CD14-positive monocyte (primary cell): Measurements from ENCODE around the gene FAM193A. TPM values are rescaled to one million over a fixed set of nuclear protein-coding genes. Genes with fewer than 3 reads are reported as not detected.

Experiments
- DNase-seq, 3 donors: peaks; one replicate each; pipeline ENCODE4 v3.0.0-alpha.2; 2011 to 2022
- H2AFZ ChIP-seq: 2 replicates; pipeline ENCODE4 v1.6.0; 2012; ENCODE audit warnings: mild to moderate bottlenecking, low read depth, low read length, inconsistent platforms; ENCODE audit not compliant: insufficient read depth, poor library complexity, severe bottlenecking
- H3K27ac ChIP-seq, 2 donors: 1 replicate in 1 of 2; 2 replicates in 1 of 2; pipeline ENCODE4 v1.5.1; 2012 to 2013; ENCODE audit warnings: low read length in 2 of 2, control low read depth in 1 of 2, inconsistent platforms in 1 of 2, low read depth in 1 of 2, mild to moderate bottlenecking in 1 of 2
- H3K27me3 ChIP-seq, 2 donors: one replicate each; pipeline versions ENCODE4 v1.6.0 to v1.6.1; 2011 to 2013; ENCODE audit warnings: low read length in 2 of 2; ENCODE audit not compliant: control insufficient read depth in 2 of 2, insufficient read depth in 2 of 2
- H3K36me3 ChIP-seq, 2 donors: replicated peaks in 1 of 2; 1 replicate in 1 of 2; 2 replicates in 1 of 2; pipeline versions ENCODE4 v1.5.1 to v1.6.1; 2012 to 2013; ENCODE audit warnings: low read length in 2 of 2, control low read depth in 1 of 2, inconsistent platforms in 1 of 2, mild to moderate bottlenecking in 1 of 2; ENCODE audit not compliant: insufficient read depth in 2 of 2, control insufficient read depth in 1 of 2
- H3K4me1 ChIP-seq, 2 donors: 1 replicate in 1 of 2; 2 replicates in 1 of 2; pipeline versions ENCODE4 v1.5.1 to v1.6.1; 2012 to 2013; ENCODE audit warnings: low read length in 2 of 2, control low read depth in 1 of 2, inconsistent platforms in 1 of 2, mild to moderate bottlenecking in 1 of 2, moderate library complexity in 1 of 2; ENCODE audit not compliant: insufficient read depth in 2 of 2, control insufficient read depth in 1 of 2
- H3K4me2 ChIP-seq: replicated peaks from 2 replicates; pipeline ENCODE3; 2012; ENCODE audit warnings: low read length, moderate library complexity, mild to moderate bottlenecking; ENCODE audit not compliant: poor library complexity, severe bottlenecking; ENCODE audit errors: extremely low read depth
- H3K4me3 ChIP-seq, 3 experiments: fragments of 200-600 bp in 1 of 3; sonication (generic) in 1 of 3; replicated peaks in 1 of 3; 1 replicate in 2 of 3; 2 replicates in 1 of 3; pipeline ENCODE4 v1.5.1; 2011 to 2013; ENCODE audit warnings: low read length in 3 of 3, mild to moderate bottlenecking in 3 of 3, control low read depth in 2 of 3, low read depth in 2 of 3, inconsistent platforms in 1 of 3, moderate library complexity in 1 of 3
- H3K79me2 ChIP-seq: 2 replicates; pipeline ENCODE4 v1.6.0; 2012; ENCODE audit warnings: mild to moderate bottlenecking, control low read depth, inconsistent platforms, low read length, moderate library complexity; ENCODE audit not compliant: insufficient read depth
- H3K9ac ChIP-seq: 2 replicates; pipeline ENCODE4 v1.6.0; 2017; ENCODE audit warnings: low read length, mild to moderate bottlenecking; ENCODE audit not compliant: insufficient read depth, poor library complexity, severe bottlenecking
- H3K9me3 ChIP-seq, 2 donors: replicated peaks in 1 of 2; 1 replicate in 1 of 2; 2 replicates in 1 of 2; pipeline versions ENCODE4 v1.5.1 to v1.6.1; 2012 to 2013; ENCODE audit warnings: low read length in 2 of 2, control low read depth in 1 of 2; ENCODE audit not compliant: control insufficient read depth in 1 of 2, insufficient read depth in 1 of 2
- H4K20me1 ChIP-seq: 2 replicates; pipeline ENCODE4 v1.6.0; 2012; ENCODE audit warnings: mild to moderate bottlenecking, low read length, control low read depth, moderate library complexity; ENCODE audit not compliant: insufficient read depth
- H3K27ac Mint-ChIP-seq, 7 donors: one replicate each; pipeline ENCODE4 v1.8.0; 2020; ENCODE audit warnings: mild to moderate bottlenecking in 7 of 7, mixed read lengths in 7 of 7, moderate library complexity in 6 of 7, inconsistent platforms in 2 of 7
- H3K27me3 Mint-ChIP-seq, 3 donors: one replicate each; pipeline ENCODE4 v1.8.0; 2021 to 2022; ENCODE audit warnings: low read depth in 3 of 3, mild to moderate bottlenecking in 3 of 3, mixed read lengths in 3 of 3, moderate library complexity in 3 of 3, inconsistent platforms in 1 of 3
- H3K36me3 Mint-ChIP-seq, 2 donors: one replicate each; pipeline ENCODE4 v1.8.0; 2020; ENCODE audit warnings: mixed read lengths in 2 of 2, inconsistent platforms in 1 of 2, mild to moderate bottlenecking in 1 of 2
- H3K4me1 Mint-ChIP-seq: one replicate; pipeline ENCODE4 v1.8.0; 2020; ENCODE audit warnings: mild to moderate bottlenecking, mixed read lengths
- H3K4me3 Mint-ChIP-seq, 2 donors: one replicate each; pipeline ENCODE4 v1.8.0; 2020; ENCODE audit warnings: mild to moderate bottlenecking in 2 of 2, mixed read lengths in 2 of 2, moderate library complexity in 1 of 2
- H3K9me3 Mint-ChIP-seq, 7 donors: one replicate each; pipeline ENCODE4 v1.8.0; 2020 to 2022; ENCODE audit warnings: mixed read lengths in 7 of 7, mild to moderate bottlenecking in 6 of 7, moderate library complexity in 6 of 7, inconsistent platforms in 2 of 7
- CTCF ChIP-seq: fragments of 200-600 bp; IDR thresholded peaks from one replicate; pipeline ENCODE4 v1.8.0; 2022; ENCODE audit warnings: antibody characterized with exemption, mild to moderate bottlenecking
- WGBS: methylation state at CpG from one replicate; pipeline ENCODE4 v1.1.5; 2013; ENCODE audit warnings: missing lambda C conversion rate; ENCODE audit not compliant: insufficient coverage; 5-methylcytosine and 5-hydroxymethylcytosine counted together
- intact Hi-C, 2 donors: fragments of 100-400 bp; cut with micrococcal nuclease; formaldehyde crosslinking; loops; one replicate each; pipeline versions ENCODE4 v1.15.0 to v1.15.1; 2023
- polyA plus RNA-seq, 3 donors: library from polyadenylated mRNA; depleted of rRNA in 1 of 3; unstranded in 2 of 3; stranded (reverse) in 1 of 3; fragments of 300-500 nt in 2 of 3; fragments of >200 nt in 1 of 3; fragmentation: Illumina TruSeq in 2 of 3; gene quantifications; 1 replicate in 2 of 3; 2 replicates in 1 of 3; pipeline ENCODE4 v1.2.3, GENCODE V29; 2012 to 2021

The FAM193A gene
- polyA plus RNA-seq, 3 donors = 0.66 to 11.8 (median 0.82) TPM

- Histone ChIP-seq H3K36me3 (peaks cover 8 to 63% of the 10 kb centered on the region in 2 donors), H2AFZ (no peak overlapping the region), H3K27me3 (no peaks in the 10 kb centered on the region), H4K20me1 (peaks cover 97% of the 10 kb centered on the region), H3K27ac (no peak overlapping the region), H3K79me2 (peaks cover 100% of the 10 kb centered on the region), H3K4me3 (no peak overlapping the region), H3K9me3 (no peaks in the 10 kb centered on the region), H3K4me1 (peaks cover 0 to 4% of the 10 kb centered on the region in 2 donors), H3K4me2 (no peak overlapping the region), H3K9ac (no peak overlapping the region)
- WGBS = 94% methylated on average over 3 of the region's 4 CpGs
- Mint-ChIP-seq H3K27me3 (no peaks in the 10 kb centered on the region), H3K4me3 (no peak overlapping the region), H3K4me1 (peaks cover 8% of the 10 kb centered on the region), H3K27ac (no peak overlapping the region), H3K36me3 (peaks cover 19 to 69% of the 10 kb centered on the region in 2 donors), H3K9me3 (peaks cover 0 to 3% (median 0%) of the 10 kb centered on the region in 7 donors)
- no peak for TF ChIP-seq CTCF
- intact Hi-C loops = no loop called here
- DNase-seq = no peak
Observed at GRCh38 chr4:2565533-2565932, 29.1 kb downstream of the FAM193A start.

GRCh38 chr4:2570036-2570435 lies 33.6 kb downstream of the FAM193A start:
- no peak overlapping the region for H3K9ac ChIP-seq
- Mint-ChIP-seq H3K9me3 (peaks cover 0 to 3% (median 0%) of the 10 kb centered on the region in 7 donors), H3K4me3 (no peak overlapping the region), H3K27me3 (peaks cover 0 to 1% (median 0%) of the 10 kb centered on the region in 3 donors), H3K4me1 (peaks cover 44% of the 10 kb centered on the region), H3K36me3 (peaks cover 14 to 37% of the 10 kb centered on the region in 2 donors), H3K27ac (no peak overlapping the region)
- H4K20me1 ChIP-seq = peaks cover 95% of the 10 kb centered on the region
- WGBS = 100% methylated on average over 2 of the region's 4 CpGs
- H3K4me3 ChIP-seq = no peak overlapping the region
- no peaks in the 10 kb centered on the region for H3K27me3 ChIP-seq
- no peak overlapping the region for H2AFZ ChIP-seq
- no peak for DNase-seq
- H3K4me2 ChIP-seq = no peak overlapping the region
- intact Hi-C loops = no loop called here
- peaks cover 98% of the 10 kb centered on the region for H3K79me2 ChIP-seq
- peaks cover 4 to 27% of the 10 kb centered on the region in 2 donors for H3K36me3 ChIP-seq
- H3K9me3 ChIP-seq = no peaks in the 10 kb centered on the region
- peak overlapping the region in 1 of 2 donors; percentile 34 for H3K27ac ChIP-seq
- no peak for TF ChIP-seq CTCF
- peaks cover 8 to 23% of the 10 kb centered on the region in 2 donors for H3K4me1 ChIP-seq
